Hepatocyte (in vitro differentiated cells): ENCODE measurements around the gene MTHFS.

Experiments
- EZH2 ChIP-seq: fragments of 200-600 bp; sonication (generic); IDR thresholded peaks from 2 replicates; pipeline ENCODE4 v1.6.1; 2016; ENCODE audit warnings: antibody characterized with exemption, mild to moderate bottlenecking, borderline replicate concordance
- EZH2phosphoT487 ChIP-seq: fragments of 200-600 bp; sonication (generic); IDR thresholded peaks from one replicate; pipeline ENCODE4 v1.6.1; 2018; ENCODE audit warnings: antibody characterized with exemption, mild to moderate bottlenecking, low read depth, moderate library complexity; ENCODE audit not compliant: unreplicated experiment, severe bottlenecking
- TF ChIP-seq, protein P1 (sequence below): fragments of 200-600 bp; sonication (generic); IDR thresholded peaks from 2 replicates; pipeline ENCODE4 v1.5.1; 2016; ENCODE audit warnings: antibody characterized with exemption, mild to moderate bottlenecking; ENCODE audit not compliant: poor library complexity

DNA sequence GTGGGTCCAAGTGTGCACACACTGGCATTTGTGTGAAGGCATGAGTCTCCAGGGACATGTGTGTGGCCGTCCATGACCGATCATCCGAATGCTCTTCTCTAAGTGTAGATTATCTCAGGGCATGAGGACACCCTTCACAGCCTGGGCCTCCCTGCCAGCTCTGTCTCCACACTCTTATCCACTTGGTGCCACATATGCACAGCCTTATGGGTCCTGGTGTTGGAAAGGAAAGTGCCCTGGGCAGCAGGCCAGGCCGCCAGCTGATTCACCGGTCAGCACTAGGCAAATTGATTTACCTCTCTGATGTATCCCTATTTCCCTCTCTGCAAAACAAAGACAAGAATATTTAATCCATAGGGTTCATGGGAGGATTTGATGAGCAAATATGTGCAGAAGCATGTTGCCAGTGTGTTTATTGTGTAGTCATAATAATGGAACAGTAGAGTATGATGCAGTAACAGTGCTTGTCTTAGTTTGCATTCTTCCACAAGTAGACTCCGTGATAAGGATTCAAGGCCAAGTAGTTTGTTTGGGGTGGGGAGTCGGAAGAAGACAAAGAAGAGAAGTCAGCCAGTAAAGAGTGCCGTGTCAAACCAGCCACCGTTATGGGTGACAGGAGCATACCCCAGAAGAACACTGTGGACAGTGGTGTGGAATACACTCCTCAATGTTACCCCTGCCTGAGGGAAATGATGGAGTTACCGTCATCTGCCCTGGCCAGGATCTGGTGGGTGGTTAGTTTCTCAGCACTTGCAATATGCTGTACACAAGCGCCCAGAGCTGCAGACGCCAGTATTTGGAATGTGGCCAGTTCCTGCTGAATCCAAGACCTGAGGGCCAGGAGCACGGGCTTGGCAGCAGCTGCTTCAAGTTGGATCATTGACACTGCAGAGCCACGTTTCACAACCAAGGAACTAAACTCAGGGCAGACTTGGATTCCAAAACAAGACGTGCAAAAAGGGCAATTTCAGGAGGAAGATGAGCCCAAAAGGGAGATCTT lies 85.1 kb downstream of the MTHFS start:
- TF ChIP-seq, protein P1, sequence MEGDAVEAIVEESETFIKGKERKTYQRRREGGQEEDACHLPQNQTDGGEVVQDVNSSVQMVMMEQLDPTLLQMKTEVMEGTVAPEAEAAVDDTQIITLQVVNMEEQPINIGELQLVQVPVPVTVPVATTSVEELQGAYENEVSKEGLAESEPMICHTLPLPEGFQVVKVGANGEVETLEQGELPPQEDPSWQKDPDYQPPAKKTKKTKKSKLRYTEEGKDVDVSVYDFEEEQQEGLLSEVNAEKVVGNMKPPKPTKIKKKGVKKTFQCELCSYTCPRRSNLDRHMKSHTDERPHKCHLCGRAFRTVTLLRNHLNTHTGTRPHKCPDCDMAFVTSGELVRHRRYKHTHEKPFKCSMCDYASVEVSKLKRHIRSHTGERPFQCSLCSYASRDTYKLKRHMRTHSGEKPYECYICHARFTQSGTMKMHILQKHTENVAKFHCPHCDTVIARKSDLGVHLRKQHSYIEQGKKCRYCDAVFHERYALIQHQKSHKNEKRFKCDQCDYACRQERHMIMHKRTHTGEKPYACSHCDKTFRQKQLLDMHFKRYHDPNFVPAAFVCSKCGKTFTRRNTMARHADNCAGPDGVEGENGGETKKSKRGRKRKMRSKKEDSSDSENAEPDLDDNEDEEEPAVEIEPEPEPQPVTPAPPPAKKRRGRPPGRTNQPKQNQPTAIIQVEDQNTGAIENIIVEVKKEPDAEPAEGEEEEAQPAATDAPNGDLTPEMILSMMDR: no peak
- TF ChIP-seq EZH2phosphoT487 (no peak), EZH2 (no peak)
